Lung (tissue), 12 donors: ENCODE results near the gene NCS1. TPM values are rescaled to one million over a fixed set of nuclear protein-coding genes. Genes with fewer than 3 reads are reported as not detected.

Experiments used
- ATAC-seq: fragments of 200-7000 bp; cut with Tn5 transposase; one replicate; pipeline ENCODE4 v1.9.1; 2020; ENCODE audit warnings: moderate number of reproducible peaks; ENCODE audit not compliant: insufficient read depth, low FRiP score
- DNase-seq, 3 donors: peaks; one replicate each; pipeline ENCODE4 v3.0.0-alpha.2; 2013 to 2017
- H3K27ac ChIP-seq, 2 donors: one replicate each; pipeline ENCODE4 v1.5.1; 2013; ENCODE audit warnings: mild to moderate bottlenecking in 2 of 2, moderate library complexity in 2 of 2, control low read depth in 1 of 2, inconsistent platforms in 1 of 2, low read depth in 1 of 2, low read length in 1 of 2
- H3K27me3 ChIP-seq, 3 donors: one replicate each; pipeline ENCODE4 v1.5.1; 2013; ENCODE audit warnings: low read length in 2 of 3; ENCODE audit not compliant: control insufficient read depth in 3 of 3, insufficient read depth in 3 of 3
- H3K36me3 ChIP-seq, 4 donors: one replicate each; pipeline ENCODE4 v1.5.1; 2013; ENCODE audit warnings: low read length in 4 of 4, mild to moderate bottlenecking in 1 of 4, moderate library complexity in 1 of 4; ENCODE audit not compliant: control insufficient read depth in 4 of 4, insufficient read depth in 4 of 4
- H3K4me1 ChIP-seq, 5 donors: one replicate each; pipeline ENCODE4 v1.5.1; 2013; ENCODE audit warnings: low read length in 5 of 5, mild to moderate bottlenecking in 2 of 5, moderate library complexity in 1 of 5; ENCODE audit not compliant: control insufficient read depth in 5 of 5, insufficient read depth in 5 of 5
- H3K4me3 ChIP-seq: one replicate; pipeline ENCODE4 v1.5.1; 2013; ENCODE audit warnings: mild to moderate bottlenecking, control low read depth, moderate library complexity
- H3K9ac ChIP-seq, 2 donors: one replicate each; pipeline ENCODE4 v1.5.1; 2013; ENCODE audit warnings: low read length in 2 of 2, control low read depth in 1 of 2; ENCODE audit not compliant: insufficient read depth in 1 of 2
- H3K9me3 ChIP-seq, 4 donors: one replicate each; pipeline ENCODE4 v1.5.1; 2013; ENCODE audit warnings: low read length in 3 of 4, mild to moderate bottlenecking in 1 of 4, moderate library complexity in 1 of 4; ENCODE audit not compliant: control insufficient read depth in 4 of 4, insufficient read depth in 3 of 4
- CTCF ChIP-seq: IDR thresholded peaks from 2 replicates; pipeline ENCODE4 v1.5.1; 2012; ENCODE audit warnings: mild to moderate bottlenecking; ENCODE audit errors: control extremely low read depth, extremely low read depth
- WGBS, 2 donors: extraction: QIAGEN DNeasy Blood & Tissue Kit; methylation state at CpG; one replicate each; pipeline ENCODE4 v1.1.7; 2013; 5-methylcytosine and 5-hydroxymethylcytosine counted together
- polyA plus RNA-seq, 2 donors: library from polyadenylated mRNA; stranded (reverse); fragments of 200-250 nt; gene quantifications; one replicate each; pipeline ENCODE4 v1.2.1, GENCODE V29; 2013
- total RNA-seq, 2 donors: library from RNA; depleted of rRNA in 1 of 2; stranded (reverse); fragments of >200 nt in 1 of 2; gene quantifications; one replicate each; pipeline ENCODE4 v1.2.1, GENCODE V29; 2014 to 2021
- donor health status: control.
- donor health status: control.
- donor health status: Bipolar disorder and iron deficiency.
- donor health status: healthy.
- donor health status: DM: yes; HTN: yes; CAD: no.

NCS1 gene
- total and polyA plus RNA-seq, 4 donors, result 5.8 to 27.5 (median 6.5) TPM

GRCh38 chr9:130230631-130231030 lies 58.4 kb downstream of the NCS1 start:
- H3K4me3 ChIP-seq, result no peak overlapping the region
- TF ChIP-seq CTCF, result no peak
- H3K27ac ChIP-seq, result no peak overlapping the region
- no peaks in the 10 kb centered on the region for H3K27me3 ChIP-seq
- peaks cover 0 to 23% (median 6%) of the 10 kb centered on the region in 4 donors for H3K36me3 ChIP-seq
- ATAC-seq (no peak), DNase-seq (no peak)
- H3K9ac ChIP-seq, result no peak overlapping the region
- peaks cover 0 to under 1% (median 0%) of the 10 kb centered on the region in 5 donors for H3K4me1 ChIP-seq
- peaks cover 2 to 10% (median 4%) of the 10 kb centered on the region in 4 donors for H3K9me3 ChIP-seq
- 47 to 48% methylated on average over 1 of the region's 1 CpG for WGBS, 2 donors

GRCh38 chr9:130232899-130233586 lies 60.8 kb downstream of the NCS1 start:
- Histone ChIP-seq H3K4me1 (peaks cover 0 to 5% (median 0%) of the 10 kb centered on the region in 5 donors), H3K4me3 (no peak overlapping the region), H3K27ac (no peak overlapping the region), H3K36me3 (peaks cover 0 to 7% (median 2%) of the 10 kb centered on the region in 4 donors), H3K9me3 (peaks cover 0 to under 1% (median 0%) of the 10 kb centered on the region in 4 donors), H3K9ac (no peak overlapping the region), H3K27me3 (no peaks in the 10 kb centered on the region)
- ATAC-seq, result no peak
- DNase-seq, result no peak
- 87 to 90% methylated on average over 27 of the region's 27 CpGs for WGBS, 2 donors
- no peak for TF ChIP-seq CTCF

GRCh38 chr9:130233587-130233945 lies 61.4 kb downstream of the NCS1 start:
- ATAC-seq (no peak), DNase-seq (no peak)
- H3K27me3 ChIP-seq, result no peaks in the 10 kb centered on the region
- TF ChIP-seq CTCF, result no peak
- H3K36me3 ChIP-seq, result peaks cover 0 to 7% (median 1%) of the 10 kb centered on the region in 4 donors
- no peak overlapping the region for H3K9ac ChIP-seq
- H3K4me1 ChIP-seq, result peaks cover 0 to 5% (median 0%) of the 10 kb centered on the region in 5 donors
- no peaks in the 10 kb centered on the region for H3K9me3 ChIP-seq
- no peak overlapping the region for H3K27ac ChIP-seq
- no peak overlapping the region for H3K4me3 ChIP-seq
- WGBS, 2 donors, result 94 to 95% methylated on average over 8 of the region's 8 CpGs
